Vagina (tissue), 2 donors: Measurements from ENCODE around the gene OMD.

Source experiments
- POLR2A ChIP-seq, 2 donors: fragments of 450-650 bp; IDR thresholded peaks; one replicate each; pipeline ENCODE4 v1.6.1; 2017; ENCODE audit warnings: antibody characterized with exemption in 2 of 2, mild to moderate bottlenecking in 2 of 2, moderate library complexity in 2 of 2
- TF ChIP-seq, protein P1 (sequence below), 3 experiments: fragments of 450-650 bp in 2 of 3; fragments of 200-600 bp in 1 of 3; sonication (generic) in 1 of 3; IDR thresholded peaks; one replicate each; pipeline ENCODE4 v1.5.1; 2017 to 2019; ENCODE audit warnings: antibody characterized with exemption in 3 of 3, mild to moderate bottlenecking in 2 of 3, moderate library complexity in 2 of 3

GRCh38 chr9:92397853-92398252, 26.4 kb downstream of the OMD start:
- TF ChIP-seq, protein P1, sequence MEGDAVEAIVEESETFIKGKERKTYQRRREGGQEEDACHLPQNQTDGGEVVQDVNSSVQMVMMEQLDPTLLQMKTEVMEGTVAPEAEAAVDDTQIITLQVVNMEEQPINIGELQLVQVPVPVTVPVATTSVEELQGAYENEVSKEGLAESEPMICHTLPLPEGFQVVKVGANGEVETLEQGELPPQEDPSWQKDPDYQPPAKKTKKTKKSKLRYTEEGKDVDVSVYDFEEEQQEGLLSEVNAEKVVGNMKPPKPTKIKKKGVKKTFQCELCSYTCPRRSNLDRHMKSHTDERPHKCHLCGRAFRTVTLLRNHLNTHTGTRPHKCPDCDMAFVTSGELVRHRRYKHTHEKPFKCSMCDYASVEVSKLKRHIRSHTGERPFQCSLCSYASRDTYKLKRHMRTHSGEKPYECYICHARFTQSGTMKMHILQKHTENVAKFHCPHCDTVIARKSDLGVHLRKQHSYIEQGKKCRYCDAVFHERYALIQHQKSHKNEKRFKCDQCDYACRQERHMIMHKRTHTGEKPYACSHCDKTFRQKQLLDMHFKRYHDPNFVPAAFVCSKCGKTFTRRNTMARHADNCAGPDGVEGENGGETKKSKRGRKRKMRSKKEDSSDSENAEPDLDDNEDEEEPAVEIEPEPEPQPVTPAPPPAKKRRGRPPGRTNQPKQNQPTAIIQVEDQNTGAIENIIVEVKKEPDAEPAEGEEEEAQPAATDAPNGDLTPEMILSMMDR (IDR thresholded peaks at IDR 0.05), result no peak
- TF ChIP-seq POLR2A (IDR thresholded peaks at IDR 0.05), result no peak
